ENCODE results near the gene SLC66A2.
"Not testable (repeated sequence)": the region's sequence is repeated elsewhere in the genome, so short reads cannot be mapped to it uniquely, and the experiment has no call there.

Gene SLC66A2

DNA sequence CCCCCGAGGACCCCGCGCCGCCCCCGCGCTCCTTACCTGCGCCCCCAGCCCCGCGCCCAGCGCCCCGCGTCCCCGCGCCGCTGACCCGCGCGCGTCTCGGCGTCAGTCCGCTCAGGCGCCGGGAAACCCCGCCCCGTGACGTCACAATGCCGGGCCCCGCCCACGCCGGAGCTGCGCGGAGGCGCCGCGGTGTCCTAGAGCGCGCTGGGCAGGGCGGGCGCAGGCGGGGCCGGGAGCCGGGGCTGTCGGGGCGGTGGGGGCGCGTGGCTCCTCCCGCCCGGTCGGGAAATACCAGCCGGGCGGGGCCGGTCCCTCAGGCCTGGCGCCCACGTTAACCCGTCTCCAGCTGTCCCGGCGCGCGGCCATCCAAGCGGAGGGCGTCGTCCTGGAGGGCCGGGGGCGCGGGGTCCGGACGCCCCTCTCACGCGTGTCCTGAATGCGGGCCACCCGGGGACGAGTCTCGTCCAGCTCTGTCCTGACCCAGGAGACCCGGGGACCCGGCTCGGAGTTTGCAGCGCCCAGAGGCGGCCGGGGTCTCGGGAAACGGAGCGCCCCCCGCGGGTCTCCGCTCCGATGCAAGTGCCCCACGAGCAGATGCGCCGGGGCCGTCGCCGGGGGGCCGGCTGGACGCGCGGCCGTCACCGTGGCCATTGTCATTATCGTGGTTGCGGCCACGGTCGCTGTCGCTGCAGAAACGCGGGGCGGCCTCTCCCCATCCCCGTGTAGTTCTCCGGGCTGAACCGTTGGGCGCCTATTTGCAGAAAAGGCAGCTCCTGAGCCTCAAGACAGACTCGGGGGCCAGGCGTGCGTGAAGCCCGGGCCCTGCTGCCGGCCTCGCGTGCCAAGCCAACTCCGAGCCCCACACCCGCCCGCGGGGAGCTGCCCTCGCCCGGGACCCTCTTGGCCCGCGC, at the start of gene SLC66A2:
SLC66A2 (minus strand) TSS at position 109 of the 911 bp plus-strand sequence. CDS start 727 bp downstream, outside the sequence.
- peak within 1 kb of the TSS; percentile 62 to 77 for H3K9ac ChIP-seq (ENCODE audit: low read length in 2 of 2)
- H3K4me1 ChIP-seq (ENCODE audit: control insufficient read depth, insufficient read depth, low read length): peaks cover 28% of the 10 kb centered on the region
- no peaks in the 10 kb centered on the region for H3K9me3 ChIP-seq (ENCODE audit: control insufficient read depth in 2 of 2, low read length in 2 of 2)
- H3K27me3 ChIP-seq (ENCODE audit: control insufficient read depth in 1 of 2, insufficient read depth in 2 of 2, low read length in 2 of 2): peaks cover 0 to 7% of the 10 kb centered on the region in 2 donors
- H3K36me3 ChIP-seq (ENCODE audit: control insufficient read depth in 2 of 2, insufficient read depth in 2 of 2, low read length in 2 of 2): peaks cover 0 to 2% of the 10 kb centered on the region in 2 donors
- no peak within 1 kb of the TSS for H3K27ac ChIP-seq (ENCODE audit: low read length)
- peak within 1 kb of the TSS; percentile 80 to 87 for H3K4me3 ChIP-seq (ENCODE audit: low read length in 2 of 2)

DNA sequence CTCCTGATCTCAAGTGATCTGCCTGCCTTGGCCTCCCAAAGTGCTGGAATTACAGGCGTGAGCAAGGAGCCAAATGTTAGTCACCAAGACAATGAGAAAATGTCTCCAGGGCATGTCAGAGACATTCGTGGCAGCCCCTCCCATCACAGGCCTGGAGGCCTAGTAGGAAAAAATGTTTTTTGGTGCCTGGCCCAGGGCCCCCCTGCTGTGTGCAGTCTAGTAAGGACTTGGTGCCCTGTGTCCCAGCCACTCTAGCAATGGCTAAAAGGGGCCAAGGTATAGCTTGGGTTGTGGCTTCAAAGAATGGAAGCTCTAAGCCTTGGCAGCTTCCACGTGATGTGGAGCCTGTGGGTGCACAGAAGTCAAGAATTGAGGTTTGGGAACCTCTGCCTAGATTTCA, 49.4 kb upstream of the SLC66A2 start:
- Histone ChIP-seq H3K27ac (ENCODE audit: low read length) (no peak overlapping the region), H3K4me1 (ENCODE audit: control insufficient read depth, insufficient read depth, low read length) (no peaks in the 10 kb centered on the region), H3K9me3 (ENCODE audit: control insufficient read depth in 2 of 2, low read length in 2 of 2) (no peaks in the 10 kb centered on the region), H3K9ac (ENCODE audit: low read length in 2 of 2) (no peak overlapping the region), H3K4me3 (ENCODE audit: low read length in 2 of 2) (no peak overlapping the region), H3K27me3 (ENCODE audit: control insufficient read depth in 1 of 2, insufficient read depth in 2 of 2, low read length in 2 of 2) (no peaks in the 10 kb centered on the region), H3K36me3 (ENCODE audit: control insufficient read depth in 2 of 2, insufficient read depth in 2 of 2, low read length in 2 of 2) (no peaks in the 10 kb centered on the region)

- not testable (repeated sequence) for H3K9me3 ChIP-seq (ENCODE audit: control insufficient read depth in 2 of 2, low read length in 2 of 2); H3K36me3 ChIP-seq (ENCODE audit: control insufficient read depth in 2 of 2, insufficient read depth in 2 of 2, low read length in 2 of 2); H3K4me3 ChIP-seq (ENCODE audit: low read length in 2 of 2)
Observed at GRCh38 chr18:79999701-80000100, 48.2 kb upstream of the SLC66A2 start.

DNA sequence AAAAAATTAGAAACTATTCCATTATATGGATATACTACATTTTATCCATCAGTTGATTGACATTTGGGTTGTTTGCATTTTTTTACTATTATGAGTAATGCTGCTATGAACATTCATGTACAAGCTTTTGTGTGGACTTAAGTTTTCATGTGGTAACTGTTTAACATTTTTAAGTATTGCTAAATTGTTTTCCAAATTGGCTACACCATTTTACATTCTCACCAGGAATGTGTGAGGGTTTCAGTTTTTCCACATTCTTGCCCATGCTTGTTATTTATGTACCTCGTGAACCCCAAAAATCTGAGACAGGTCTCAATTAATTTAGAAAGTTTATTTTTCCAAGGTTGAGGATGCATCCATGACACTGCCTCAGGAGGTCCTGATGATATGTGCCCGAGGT, 40.0 kb upstream of the SLC66A2 start:
- Histone ChIP-seq H3K27ac (ENCODE audit: low read length) (no peak overlapping the region), H3K4me3 (ENCODE audit: low read length in 2 of 2) (no peak overlapping the region), H3K27me3 (ENCODE audit: control insufficient read depth in 1 of 2, insufficient read depth in 2 of 2, low read length in 2 of 2) (no peaks in the 10 kb centered on the region), H3K36me3 (ENCODE audit: control insufficient read depth in 2 of 2, insufficient read depth in 2 of 2, low read length in 2 of 2) (no peaks in the 10 kb centered on the region), H3K9me3 (ENCODE audit: control insufficient read depth in 2 of 2, low read length in 2 of 2) (no peaks in the 10 kb centered on the region), H3K4me1 (ENCODE audit: control insufficient read depth, insufficient read depth, low read length) (peaks cover 12% of the 10 kb centered on the region), H3K9ac (ENCODE audit: low read length in 2 of 2) (no peak overlapping the region)

More at GRCh38 chr18:79999701-80000100, 48.2 kb upstream of the SLC66A2 start:
- not testable (repeated sequence) for H3K9ac ChIP-seq (ENCODE audit: low read length in 2 of 2); H3K27me3 ChIP-seq (ENCODE audit: control insufficient read depth in 1 of 2, insufficient read depth in 2 of 2, low read length in 2 of 2); H3K27ac ChIP-seq (ENCODE audit: low read length); H3K4me1 ChIP-seq (ENCODE audit: control insufficient read depth, insufficient read depth, low read length)

GRCh38 chr18:79989195-79989497, 37.7 kb upstream of the SLC66A2 start:
- Histone ChIP-seq H3K27ac (ENCODE audit: low read length) (peak overlapping the region; percentile 93), H3K27me3 (ENCODE audit: control insufficient read depth in 1 of 2, insufficient read depth in 2 of 2, low read length in 2 of 2) (no peaks in the 10 kb centered on the region), H3K9ac (ENCODE audit: low read length in 2 of 2) (peak overlapping the region; percentile 89 to 91), H3K36me3 (ENCODE audit: control insufficient read depth in 2 of 2, insufficient read depth in 2 of 2, low read length in 2 of 2) (peaks cover 0 to 4% of the 10 kb centered on the region in 2 donors), H3K4me1 (ENCODE audit: control insufficient read depth, insufficient read depth, low read length) (peaks cover 14% of the 10 kb centered on the region), H3K9me3 (ENCODE audit: control insufficient read depth in 2 of 2, low read length in 2 of 2) (no peaks in the 10 kb centered on the region), H3K4me3 (ENCODE audit: low read length in 2 of 2) (peak overlapping the region; percentile 98)

DNA sequence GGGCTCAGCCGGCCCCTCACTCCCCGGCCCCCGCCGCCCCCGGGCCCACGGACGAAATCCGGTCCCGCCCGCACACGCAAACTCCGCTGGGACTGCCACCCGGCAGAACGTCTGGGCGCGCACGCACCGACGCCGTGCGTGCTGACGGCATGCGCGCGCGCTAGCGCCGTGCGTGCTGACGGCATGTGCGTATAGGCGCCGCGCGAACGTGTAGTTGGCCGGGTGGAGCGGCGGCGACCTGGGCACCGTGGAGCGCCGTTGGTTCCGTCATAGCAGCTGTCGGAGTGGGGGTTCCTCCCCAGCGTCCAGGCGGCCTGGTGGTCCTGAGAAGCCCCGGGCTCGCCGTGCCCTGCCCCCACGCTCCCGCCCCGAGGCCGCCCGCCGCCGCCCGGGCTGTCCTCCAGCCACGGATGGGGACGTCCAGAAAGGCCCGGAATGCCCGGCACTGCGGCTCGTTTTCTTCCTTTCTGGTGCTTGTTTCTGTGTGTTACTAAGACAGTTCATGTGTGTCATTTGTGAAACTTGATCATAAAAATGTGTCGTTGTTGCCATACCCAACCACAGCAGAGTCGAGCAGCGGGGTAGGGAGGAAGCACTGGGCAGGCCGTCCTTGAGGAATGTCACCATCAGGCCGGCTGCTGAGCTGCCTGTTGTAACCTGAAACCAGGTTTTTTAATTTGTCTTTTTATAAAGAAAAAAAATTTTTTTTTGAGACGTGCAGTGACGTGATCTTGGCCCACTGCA, 37.2 kb upstream of the SLC66A2 start, which contains the start of gene TXNL4A:
TXNL4A (minus strand) TSS at position 113 of the 744 bp plus-strand sequence. CDS start 171 bp downstream, outside the sequence.
- Histone ChIP-seq H3K4me3 (ENCODE audit: low read length in 2 of 2) (peak within 1 kb of the TSS; percentile 98), H3K27ac (ENCODE audit: low read length) (peak within 1 kb of the TSS; percentile 93), H3K9ac (ENCODE audit: low read length in 2 of 2) (peak within 1 kb of the TSS; percentile 89 to 91), H3K36me3 (ENCODE audit: control insufficient read depth in 2 of 2, insufficient read depth in 2 of 2, low read length in 2 of 2) (peaks cover 0 to 5% of the 10 kb centered on the region in 2 donors), H3K9me3 (ENCODE audit: control insufficient read depth in 2 of 2, low read length in 2 of 2) (no peaks in the 10 kb centered on the region), H3K4me1 (ENCODE audit: control insufficient read depth, insufficient read depth, low read length) (peaks cover 14% of the 10 kb centered on the region), H3K27me3 (ENCODE audit: control insufficient read depth in 1 of 2, insufficient read depth in 2 of 2, low read length in 2 of 2) (no peaks in the 10 kb centered on the region)

DNA sequence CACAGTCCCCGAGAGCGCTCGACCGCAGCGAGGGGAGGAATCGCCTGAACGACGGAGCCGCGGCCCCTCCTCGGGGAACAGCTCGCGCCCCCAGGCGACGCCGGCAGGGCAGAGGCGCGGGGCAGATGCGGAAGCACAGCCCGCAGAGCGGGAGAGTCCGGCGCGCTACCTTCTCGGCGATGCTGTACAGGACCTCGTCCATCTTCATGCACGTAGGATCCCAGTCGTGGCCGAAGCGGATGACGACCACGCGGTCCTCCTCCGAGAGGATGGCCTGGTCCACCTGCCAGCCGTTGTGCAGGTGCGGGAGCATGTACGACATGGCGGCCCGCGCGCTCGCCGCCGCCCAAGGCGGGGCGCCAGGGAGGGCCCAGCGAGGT, 36.6 kb upstream of the SLC66A2 start:
- peak overlapping the region; percentile 98 for H3K4me3 ChIP-seq (ENCODE audit: low read length in 2 of 2)
- H3K27ac ChIP-seq (ENCODE audit: low read length): peak overlapping the region; percentile 93
- H3K9ac ChIP-seq (ENCODE audit: low read length in 2 of 2): peak overlapping the region; percentile 85 to 91
- H3K4me1 ChIP-seq (ENCODE audit: control insufficient read depth, insufficient read depth, low read length): peaks cover 14% of the 10 kb centered on the region
- H3K36me3 ChIP-seq (ENCODE audit: control insufficient read depth in 2 of 2, insufficient read depth in 2 of 2, low read length in 2 of 2): peaks cover 0 to 5% of the 10 kb centered on the region in 2 donors
- no peaks in the 10 kb centered on the region for H3K27me3 ChIP-seq (ENCODE audit: control insufficient read depth in 1 of 2, insufficient read depth in 2 of 2, low read length in 2 of 2)
- no peaks in the 10 kb centered on the region for H3K9me3 ChIP-seq (ENCODE audit: control insufficient read depth in 2 of 2, low read length in 2 of 2)

- Histone ChIP-seq H3K4me1 (ENCODE audit: control insufficient read depth, insufficient read depth, low read length) (peaks cover 14% of the 10 kb centered on the region), H3K4me3 (ENCODE audit: low read length in 2 of 2) (peak overlapping the region; percentile 98), H3K9me3 (ENCODE audit: control insufficient read depth in 2 of 2, low read length in 2 of 2) (no peaks in the 10 kb centered on the region), H3K9ac (ENCODE audit: low read length in 2 of 2) (peak overlapping the region; percentile 85 to 91), H3K27ac (ENCODE audit: low read length) (peak overlapping the region; percentile 93), H3K27me3 (ENCODE audit: control insufficient read depth in 1 of 2, insufficient read depth in 2 of 2, low read length in 2 of 2) (no peaks in the 10 kb centered on the region), H3K36me3 (ENCODE audit: control insufficient read depth in 2 of 2, insufficient read depth in 2 of 2, low read length in 2 of 2) (peaks cover 0 to 5% of the 10 kb centered on the region in 2 donors)
Observed at GRCh38 chr18:79987566-79987965, 36.1 kb upstream of the SLC66A2 start.

GRCh38 chr18:79986726-79987125, 35.3 kb upstream of the SLC66A2 start:
- H3K27ac ChIP-seq (ENCODE audit: low read length): no peak overlapping the region
- peak overlapping the region; percentile 47 to 91 for H3K9ac ChIP-seq (ENCODE audit: low read length in 2 of 2)
- peaks cover 0 to 5% of the 10 kb centered on the region in 2 donors for H3K36me3 ChIP-seq (ENCODE audit: control insufficient read depth in 2 of 2, insufficient read depth in 2 of 2, low read length in 2 of 2)
- peaks cover 14% of the 10 kb centered on the region for H3K4me1 ChIP-seq (ENCODE audit: control insufficient read depth, insufficient read depth, low read length)
- peak overlapping the region; percentile 18 to 23 for H3K4me3 ChIP-seq (ENCODE audit: low read length in 2 of 2)
- no peaks in the 10 kb centered on the region for H3K9me3 ChIP-seq (ENCODE audit: control insufficient read depth in 2 of 2, low read length in 2 of 2)
- H3K27me3 ChIP-seq (ENCODE audit: control insufficient read depth in 1 of 2, insufficient read depth in 2 of 2, low read length in 2 of 2): no peaks in the 10 kb centered on the region

DNA sequence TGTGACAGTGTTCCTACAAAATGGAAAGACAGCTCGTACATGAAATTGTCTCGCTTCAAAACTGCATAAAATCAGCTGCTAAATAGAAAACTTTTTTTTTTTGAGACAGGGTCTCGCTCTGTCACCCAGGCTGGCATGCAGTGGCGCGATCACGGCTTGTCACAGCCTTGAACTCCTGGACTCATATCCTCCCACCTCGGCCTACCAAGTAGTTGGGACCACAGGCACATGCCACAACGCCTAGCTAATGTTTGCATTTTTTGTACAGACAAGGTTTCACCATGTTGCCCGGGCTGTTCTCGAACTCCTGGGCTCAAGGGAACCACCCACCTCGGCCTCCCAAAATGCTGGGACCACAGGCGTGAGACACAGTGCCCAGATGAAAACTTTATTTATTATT, 33.7 kb upstream of the SLC66A2 start:
- Histone ChIP-seq H3K36me3 (ENCODE audit: control insufficient read depth in 2 of 2, insufficient read depth in 2 of 2, low read length in 2 of 2) (peaks cover 0 to 5% of the 10 kb centered on the region in 2 donors), H3K4me3 (ENCODE audit: low read length in 2 of 2) (no peak overlapping the region), H3K9ac (ENCODE audit: low read length in 2 of 2) (no peak overlapping the region), H3K27ac (ENCODE audit: low read length) (no peak overlapping the region), H3K4me1 (ENCODE audit: control insufficient read depth, insufficient read depth, low read length) (peaks cover 14% of the 10 kb centered on the region), H3K9me3 (ENCODE audit: control insufficient read depth in 2 of 2, low read length in 2 of 2) (no peaks in the 10 kb centered on the region), H3K27me3 (ENCODE audit: control insufficient read depth in 1 of 2, insufficient read depth in 2 of 2, low read length in 2 of 2) (no peaks in the 10 kb centered on the region)

Data from stomach smooth muscle (tissue), 2 donors.